Measurements from ENCODE around the gene MYO18A.
"Not testable (repeated sequence)": the region's sequence is repeated elsewhere in the genome, so short reads cannot be mapped to it uniquely, and the experiment has no call there.

Gene MYO18A

DNA sequence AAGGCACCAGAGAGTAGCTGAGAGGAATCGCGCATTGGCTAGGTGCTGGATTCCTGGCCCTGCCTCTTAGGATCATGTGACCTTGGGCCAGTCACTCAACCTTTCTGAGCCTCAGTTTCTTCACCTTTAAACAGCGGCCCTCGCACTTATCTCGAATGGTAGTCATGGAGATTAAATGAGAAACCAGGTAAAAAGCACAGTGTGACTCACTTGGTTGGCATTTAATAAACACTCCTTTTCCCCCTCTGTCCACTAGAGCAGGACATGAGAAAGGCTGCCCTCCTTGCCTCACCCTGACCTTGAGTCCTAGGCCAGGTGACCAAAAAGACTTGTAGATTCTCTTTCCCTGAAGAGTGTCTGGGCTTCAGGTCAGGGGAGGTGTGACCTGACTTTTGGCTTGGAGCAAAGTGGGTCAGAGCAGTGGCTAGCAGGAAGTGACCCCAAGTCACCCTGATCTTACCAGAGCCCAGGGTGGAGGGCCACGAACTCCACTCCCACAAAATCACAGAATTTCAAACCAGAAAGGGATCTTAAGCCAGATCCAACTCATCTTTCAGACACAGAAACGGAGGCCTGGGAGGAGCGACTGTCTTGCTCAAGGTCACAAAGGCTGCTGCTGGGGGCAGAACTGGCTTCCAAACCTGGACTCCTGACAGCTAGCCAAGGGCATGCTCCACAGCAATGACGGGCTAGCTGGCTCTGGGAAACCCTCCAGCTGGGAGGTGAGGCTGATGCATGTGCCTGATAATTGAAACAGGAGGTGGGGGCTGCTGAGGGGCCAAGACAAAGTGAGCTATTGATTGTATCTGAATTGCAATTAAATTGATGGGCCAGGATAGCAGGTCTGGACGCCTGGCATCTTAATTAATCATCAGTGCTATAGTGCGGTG, 72.0 kb downstream of the MYO18A start:
- no peak for DNase-seq (ENCODE audit: low read depth in 4 of 4, low spot score in 1 of 4)

DNA sequence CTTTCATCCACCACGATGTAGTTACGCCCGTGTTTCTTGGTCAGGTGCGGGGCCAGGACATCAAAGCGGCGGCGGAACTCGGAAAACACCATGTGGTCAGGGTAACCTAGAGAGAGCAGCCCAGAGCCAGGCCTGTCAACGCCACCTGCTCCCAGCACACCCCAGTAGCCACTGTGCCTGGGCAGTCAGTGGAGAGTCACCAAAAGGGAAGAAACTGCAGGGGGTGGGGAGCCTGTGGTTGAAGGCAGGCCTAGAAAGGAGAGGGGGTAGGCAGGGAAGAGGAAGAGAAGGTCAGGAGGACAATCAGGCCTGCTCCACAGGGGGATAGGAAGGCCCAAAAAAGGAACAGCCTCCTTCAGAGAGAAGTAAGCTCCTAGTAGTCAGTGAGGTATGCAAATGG, 73.1 kb downstream of the MYO18A start:
- no peak for DNase-seq (ENCODE audit: low read depth in 4 of 4, low spot score in 1 of 4)

DNA sequence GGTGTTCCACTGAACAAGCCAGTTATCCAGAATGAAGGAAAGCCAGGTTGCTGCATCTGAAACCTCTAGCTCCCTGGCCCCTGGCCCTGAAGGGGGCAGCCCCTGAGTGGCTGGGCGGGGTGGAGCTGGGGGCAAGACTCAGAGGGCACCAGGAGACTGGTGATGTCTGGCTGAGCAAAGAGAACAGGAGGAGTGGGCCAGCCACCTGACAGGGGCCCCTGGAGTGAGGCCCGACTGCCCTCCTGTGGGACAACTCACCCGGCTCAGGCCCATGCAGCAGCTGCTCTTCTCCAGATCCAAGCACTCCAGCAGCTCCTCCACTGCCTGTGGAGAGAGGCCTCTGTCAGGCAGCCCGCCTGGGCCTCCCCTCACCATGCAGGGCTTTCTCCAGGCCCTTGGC, 76.9 kb downstream of the MYO18A start:
- no peak for DNase-seq (ENCODE audit: low read depth in 4 of 4, low spot score in 1 of 4)

DNA sequence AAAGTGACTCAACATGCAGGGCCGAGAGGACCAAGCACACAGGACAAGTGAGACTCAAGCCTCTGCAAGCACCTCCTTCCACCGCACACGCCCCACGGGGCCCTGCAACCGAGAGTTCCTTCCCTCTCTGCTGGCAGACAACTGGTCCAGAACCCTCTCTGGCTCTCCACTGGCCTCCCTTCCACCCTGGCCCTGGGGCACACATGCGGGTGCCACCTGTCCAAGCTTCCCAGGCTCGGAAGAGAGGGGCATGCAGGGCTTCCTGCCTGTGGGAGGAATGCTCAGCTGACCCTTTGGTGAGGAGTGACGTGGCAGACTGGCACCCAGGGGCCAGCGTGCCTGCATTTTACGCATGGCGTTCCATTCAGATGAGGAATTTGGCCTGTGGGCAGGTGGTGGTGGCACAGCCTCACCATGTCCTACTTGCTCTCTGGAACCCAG, 77.4 kb downstream of the MYO18A start:
- DNase-seq (ENCODE audit: low read depth in 4 of 4, low spot score in 1 of 4), result no peak

DNA sequence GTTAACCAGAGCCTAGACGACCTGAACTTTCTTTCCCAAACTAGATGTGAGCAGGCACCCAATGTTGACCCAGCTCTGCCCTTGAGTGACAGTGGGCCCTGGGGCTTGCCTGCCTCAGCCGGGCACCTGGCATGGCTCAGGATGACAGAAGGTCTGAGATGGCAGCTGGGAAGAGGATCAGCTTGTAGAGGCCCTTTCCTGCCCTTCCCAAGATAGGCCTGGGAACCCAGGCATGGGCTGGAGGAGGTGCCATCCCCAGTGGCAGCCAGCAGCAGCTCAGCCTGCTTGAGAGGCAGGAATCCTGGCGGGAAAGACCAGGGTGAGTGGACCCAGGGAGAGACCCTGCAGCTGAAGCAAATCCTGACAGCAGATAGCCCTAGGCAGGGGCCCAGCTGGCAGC, 78.2 kb downstream of the MYO18A start:
- DNase-seq (ENCODE audit: low read depth in 4 of 4, low spot score in 1 of 4), result no peak

DNA sequence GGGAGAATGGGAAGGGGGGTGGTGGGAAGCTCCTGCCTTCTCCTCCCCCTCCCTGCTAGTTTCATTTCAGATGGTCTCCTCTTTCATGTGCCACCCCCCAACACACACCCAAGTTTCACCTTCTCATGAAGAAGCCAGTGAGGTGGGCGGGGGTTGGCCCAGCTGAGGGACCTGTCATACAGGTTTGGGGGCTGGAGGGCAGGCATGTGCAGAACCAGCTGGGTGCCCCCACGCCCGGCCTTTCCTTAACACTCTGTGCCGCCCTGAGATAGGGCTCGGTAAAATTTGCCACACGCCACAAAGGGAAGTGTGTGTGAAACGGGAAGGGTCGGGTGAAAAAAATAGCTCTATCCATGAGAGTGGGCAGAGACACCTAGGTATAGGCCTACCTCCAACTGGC, 79.9 kb downstream of the MYO18A start:
- no peak for DNase-seq (ENCODE audit: low read depth in 4 of 4, low spot score in 1 of 4)

DNA sequence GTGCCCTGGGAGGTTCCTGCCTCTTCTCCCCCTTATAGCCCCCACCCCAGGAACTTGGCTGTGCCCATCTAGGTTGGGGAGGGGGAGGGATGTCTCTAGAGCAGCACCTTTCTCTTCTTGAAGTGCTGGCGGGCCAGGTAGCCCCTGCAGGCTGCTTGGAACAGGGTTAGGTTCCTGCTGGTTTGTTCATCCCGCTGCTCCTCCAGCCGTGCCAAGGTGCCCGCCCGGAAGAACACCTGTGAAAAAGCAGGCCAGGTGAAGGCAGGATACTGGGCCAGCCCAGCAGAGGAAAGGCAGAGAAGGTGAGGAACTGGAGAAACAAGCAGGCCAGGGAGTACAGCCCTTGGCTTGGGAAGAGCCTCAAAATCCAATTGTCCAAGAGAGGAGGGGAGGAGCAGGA, 80.7 kb downstream of the MYO18A start:
- DNase-seq (ENCODE audit: low read depth in 4 of 4, low spot score in 1 of 4), result no peak

DNA sequence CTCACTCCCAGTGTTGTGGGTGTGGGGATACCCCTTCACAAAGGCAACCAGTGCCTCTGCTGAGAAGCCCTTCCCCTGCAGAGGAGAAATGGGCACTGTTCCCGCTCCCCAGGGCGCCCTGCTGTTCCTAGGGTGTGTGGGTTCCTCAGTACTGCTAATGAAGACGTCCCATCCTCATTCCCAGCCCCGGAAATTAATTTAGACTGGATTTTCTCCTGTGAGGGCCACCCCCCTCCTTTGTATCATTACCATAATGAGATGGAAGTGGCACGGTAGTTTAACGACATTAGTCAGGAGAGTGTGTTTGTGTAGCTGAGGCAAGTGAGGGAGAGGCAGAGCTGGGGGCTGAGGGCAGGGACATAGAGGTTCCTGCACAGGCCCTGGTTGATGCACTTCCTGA, 84.1 kb downstream of the MYO18A start:
- DNase-seq (ENCODE audit: low read depth in 4 of 4, low spot score in 1 of 4), result no peak

DNA sequence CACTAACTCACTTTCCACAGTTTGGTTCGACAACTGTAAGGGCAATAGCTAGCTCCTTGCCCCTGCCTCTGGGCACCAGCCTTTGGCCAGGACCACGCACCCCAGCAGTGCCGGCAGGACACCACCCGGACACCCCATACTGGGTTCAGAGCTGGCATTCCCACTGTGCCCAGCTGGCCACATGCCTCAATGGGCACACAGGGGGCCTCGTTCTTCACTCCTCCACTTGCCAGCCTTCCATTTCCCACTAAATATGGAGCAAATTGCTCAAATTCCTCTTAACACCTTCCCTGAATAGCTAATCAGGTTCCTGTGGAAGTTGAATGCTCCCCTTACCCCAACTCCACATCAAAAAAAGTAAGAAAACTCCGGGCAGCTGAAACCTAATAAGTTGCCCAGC, 84.8 kb downstream of the MYO18A start:
- DNase-seq (ENCODE audit: low read depth in 4 of 4, low spot score in 1 of 4), result no peak

DNA sequence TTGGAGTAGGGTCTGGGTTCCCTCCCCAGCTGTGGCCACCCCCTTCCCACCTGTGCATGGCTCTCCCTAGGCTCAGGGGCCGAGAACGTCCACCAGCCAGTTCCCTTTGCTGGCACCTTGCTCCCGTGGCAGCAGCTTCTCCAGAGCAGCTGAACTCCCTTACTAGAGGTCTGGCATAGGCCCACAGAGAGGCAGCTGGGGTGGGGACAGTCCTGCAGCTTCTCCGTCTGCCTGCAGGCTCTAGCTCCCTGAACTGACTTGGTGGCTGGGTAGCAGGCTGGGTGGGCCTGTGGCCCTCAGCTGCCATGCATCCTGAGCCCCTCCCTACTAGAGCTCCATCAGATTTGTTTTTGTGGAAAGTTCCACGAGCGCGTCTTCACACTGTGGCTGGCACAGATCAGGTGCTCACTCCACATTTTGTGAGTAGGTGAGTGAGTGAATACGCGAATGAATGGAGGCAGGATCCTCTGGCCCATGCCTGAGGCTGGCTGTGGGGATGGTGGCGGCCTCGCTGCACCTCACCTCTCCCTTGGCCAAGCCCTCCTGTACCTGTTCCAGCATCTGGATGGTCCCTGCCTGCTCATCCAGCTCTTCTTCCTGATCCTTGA, 86.0 kb downstream of the MYO18A start:
- DNase-seq (ENCODE audit: low read depth in 4 of 4, low spot score in 1 of 4), result no peak

DNA sequence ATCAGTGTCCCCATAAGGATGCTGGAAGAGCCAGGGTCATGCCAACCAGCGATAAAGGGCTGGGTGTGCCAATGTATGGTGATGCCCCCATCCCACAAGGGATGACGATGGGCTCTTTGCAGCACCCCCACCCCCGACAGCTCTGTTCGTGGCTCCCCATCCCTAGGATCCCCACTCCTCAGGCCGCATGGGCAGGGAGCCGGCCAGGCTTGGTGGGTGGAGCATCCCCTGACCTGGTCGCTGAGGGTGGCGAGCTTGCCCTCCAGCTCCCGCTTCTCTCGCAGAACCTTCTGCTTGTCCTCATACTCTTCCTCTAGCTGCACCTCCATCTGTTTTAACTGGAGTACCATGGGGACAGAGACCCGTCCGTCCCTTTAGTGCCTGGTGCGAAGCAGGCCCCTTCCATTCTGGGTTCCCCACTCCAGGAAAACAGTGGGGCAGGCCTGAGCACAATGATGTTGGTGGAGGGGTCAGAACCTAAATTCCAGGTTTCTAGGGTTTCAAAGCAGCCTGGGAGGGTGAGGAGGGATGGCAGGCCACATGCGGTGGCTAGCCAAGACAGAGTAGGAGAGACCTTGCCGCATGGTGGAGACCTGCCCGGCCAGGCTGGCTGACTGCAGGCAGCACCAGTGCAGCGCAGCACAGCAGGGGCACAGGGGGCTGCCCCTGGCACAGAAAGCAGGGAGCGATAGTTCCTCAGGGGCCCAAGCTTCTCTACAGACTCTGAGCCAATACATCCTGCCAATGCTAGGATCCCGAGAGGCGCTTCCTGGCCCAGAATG, 86.9 kb downstream of the MYO18A start:
- no peak for DNase-seq (ENCODE audit: low read depth in 4 of 4, low spot score in 1 of 4)

DNA sequence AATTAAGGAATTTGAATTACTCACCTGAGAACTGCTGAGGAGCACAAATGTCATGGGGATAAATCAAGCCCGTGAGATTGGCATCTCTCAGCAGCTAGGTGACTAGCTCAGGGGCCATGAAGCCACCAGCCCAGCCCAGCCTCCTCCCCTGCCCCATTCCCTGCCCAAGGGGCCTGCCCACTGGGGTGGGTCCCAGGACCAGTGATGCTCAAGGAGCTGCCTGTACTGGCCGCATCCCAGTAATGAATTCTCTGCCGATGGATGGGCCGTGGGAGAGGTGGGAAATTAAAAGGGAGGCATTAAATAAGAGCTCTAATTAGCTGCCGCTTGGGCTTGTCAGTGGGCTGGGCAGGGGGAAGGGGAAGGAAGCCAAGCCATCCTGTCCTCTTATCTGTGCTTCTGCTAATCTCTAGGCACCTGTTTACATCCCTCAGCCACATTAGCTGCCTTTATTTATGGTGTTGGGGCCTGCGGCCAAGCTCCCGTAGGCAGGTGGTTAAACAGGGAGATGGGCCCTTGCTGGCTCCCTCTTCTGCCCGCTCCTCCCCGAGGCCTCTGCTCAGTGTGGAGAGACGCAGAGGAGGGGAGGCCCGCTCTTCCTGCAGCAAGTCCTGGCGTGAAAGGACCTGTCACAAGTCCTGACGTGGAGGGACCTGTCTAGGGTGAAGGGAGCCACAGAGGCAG, 88.5 kb downstream of the MYO18A start:
- DNase-seq (ENCODE audit: low read depth in 4 of 4, low spot score in 1 of 4), result no peak

DNA sequence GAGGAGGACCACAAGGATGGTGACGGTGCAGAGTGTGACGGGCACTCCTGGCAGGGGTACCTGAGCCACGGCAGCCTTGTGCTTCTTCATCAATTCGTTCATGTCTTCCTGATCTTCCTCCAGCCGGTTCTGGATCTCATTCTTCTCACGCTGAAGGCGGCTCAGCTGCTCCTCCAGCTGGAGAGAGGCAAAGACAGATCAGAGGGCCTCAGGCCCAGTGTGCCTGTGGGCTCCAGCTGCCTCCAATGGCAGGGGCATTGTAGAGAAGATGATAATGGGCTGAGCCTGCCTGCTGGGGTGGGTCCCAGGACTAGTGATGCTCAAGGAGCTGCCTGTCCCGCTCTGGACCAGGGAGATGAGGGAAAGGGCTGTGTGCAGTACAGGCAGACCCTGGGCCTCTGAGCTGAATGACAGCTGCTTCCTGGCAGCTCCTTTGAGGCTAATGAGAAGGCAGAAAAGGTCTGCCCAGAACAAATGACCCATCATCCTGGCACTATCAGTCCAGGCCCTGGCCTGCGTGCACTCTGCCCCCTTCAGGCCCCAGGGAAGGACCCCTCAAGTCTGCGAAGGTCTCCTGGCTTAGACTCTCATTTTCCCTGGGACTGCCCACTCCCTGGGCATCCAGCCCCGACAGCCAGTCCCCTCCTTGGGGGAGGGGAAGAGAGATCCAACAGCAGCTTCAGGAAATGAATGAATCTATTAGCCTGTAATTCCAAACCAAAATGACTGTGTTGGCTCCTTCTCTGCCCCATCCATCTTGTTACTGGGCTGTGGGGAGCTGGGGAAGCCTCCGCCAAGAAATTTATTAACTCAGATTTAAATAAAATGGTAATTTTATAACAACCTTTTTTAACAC, 89.2 kb downstream of the MYO18A start:
- no peak for DNase-seq (ENCODE audit: low read depth in 4 of 4, low spot score in 1 of 4)

DNA sequence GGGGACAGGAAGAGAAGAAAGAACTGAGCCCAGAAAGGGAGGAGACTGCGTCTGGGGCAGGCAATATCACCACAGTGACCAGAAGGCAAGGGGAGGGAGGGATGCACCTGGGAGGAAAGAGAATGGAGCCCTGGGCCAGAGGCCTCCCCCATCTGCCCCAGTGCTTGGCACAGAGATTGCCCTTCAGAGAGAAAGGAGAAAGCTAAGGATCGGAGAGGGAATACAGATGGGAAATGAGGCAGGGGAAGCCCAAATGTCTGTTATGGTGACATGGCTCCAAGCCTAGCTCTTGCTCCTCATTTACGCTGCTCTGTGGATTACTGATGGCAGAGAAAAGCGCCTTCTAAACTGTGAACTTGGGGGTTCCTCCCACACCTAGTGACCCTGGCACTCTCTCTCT, 90.1 kb downstream of the MYO18A start:
- no peak for DNase-seq (ENCODE audit: low read depth in 4 of 4, low spot score in 1 of 4)

DNA sequence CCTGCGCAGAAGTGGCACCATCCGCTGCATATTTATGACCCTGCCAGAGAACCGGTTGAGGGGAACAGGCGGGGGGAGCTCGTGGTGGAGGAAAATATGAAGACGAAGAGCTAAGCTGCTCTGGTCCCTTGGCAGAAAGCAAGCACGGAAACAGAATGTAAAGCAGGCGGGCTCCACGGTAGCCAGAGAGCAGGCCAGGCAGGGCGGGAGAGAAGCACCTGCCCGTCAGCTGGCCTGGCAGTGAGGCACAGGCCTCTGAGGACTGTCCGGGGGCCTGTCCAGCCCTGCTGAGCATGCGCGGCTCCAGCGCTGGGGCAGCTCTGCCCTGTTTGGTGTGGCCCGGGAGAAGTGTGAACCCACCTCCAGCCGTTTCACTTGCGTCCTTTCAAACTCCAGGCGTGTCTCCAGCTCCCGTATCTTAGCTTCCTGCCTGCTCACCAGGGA, 90.6 kb downstream of the MYO18A start:
- no peak for DNase-seq (ENCODE audit: low read depth in 4 of 4, low spot score in 1 of 4)

DNA sequence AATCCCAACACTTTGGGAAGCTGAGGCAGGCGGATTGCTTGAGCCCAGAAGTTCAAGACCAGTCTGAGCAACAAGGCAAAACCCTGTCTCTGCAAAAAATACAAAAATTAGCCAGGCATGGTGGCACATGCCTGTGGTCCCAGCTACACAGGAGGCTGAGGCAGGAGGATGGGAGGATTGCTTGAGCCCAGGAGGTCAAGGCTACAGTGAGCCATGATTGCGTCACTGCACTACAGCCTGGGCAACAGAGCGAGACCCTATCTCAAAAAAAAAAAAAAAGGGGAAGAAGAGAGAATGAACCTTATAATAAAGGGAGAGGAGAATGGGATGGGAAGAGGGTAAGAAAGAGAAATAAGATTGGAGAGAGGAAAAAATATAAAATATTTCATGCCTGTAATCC, 91.4 kb downstream of the MYO18A start:
- not testable (repeated sequence) for DNase-seq (ENCODE audit: low read depth in 4 of 4, low spot score in 1 of 4)

DNA sequence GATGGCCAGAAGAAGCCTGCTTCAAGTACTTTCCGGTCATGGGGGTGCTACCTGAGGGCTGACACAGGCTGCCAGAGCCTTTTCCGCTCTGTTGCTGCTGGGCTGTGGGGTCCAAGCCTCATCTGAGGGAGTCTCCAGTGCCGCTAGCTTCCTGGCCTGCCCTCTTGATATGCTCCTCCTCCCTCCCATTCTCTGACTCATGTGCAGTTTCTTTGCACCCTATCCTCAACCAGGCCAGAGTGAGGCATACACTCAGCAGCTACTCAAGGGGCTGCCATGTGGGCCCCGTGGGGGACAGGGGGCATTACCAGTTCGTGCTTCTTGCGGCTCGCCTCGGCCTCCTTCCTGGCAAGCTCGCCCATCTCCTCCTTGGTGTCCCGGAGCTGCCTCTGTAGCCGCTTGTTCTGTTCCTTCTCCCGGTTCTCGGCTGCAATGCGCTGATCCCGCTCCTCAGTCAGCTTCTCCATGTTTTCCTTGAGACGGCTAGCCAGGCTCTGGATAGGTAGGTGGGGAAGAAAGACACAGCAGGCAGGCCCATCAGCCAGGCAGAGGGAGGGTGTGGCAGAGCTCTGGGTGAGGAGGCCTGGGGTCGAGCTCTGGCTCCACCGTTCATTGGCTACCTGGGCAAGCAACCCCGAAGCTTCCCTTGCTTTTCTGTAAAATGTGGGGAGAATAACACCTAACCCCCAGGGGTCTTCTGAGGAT, 93.4 kb downstream of the MYO18A start:
- no peak for DNase-seq (ENCODE audit: low read depth in 4 of 4, low spot score in 1 of 4)

DNA sequence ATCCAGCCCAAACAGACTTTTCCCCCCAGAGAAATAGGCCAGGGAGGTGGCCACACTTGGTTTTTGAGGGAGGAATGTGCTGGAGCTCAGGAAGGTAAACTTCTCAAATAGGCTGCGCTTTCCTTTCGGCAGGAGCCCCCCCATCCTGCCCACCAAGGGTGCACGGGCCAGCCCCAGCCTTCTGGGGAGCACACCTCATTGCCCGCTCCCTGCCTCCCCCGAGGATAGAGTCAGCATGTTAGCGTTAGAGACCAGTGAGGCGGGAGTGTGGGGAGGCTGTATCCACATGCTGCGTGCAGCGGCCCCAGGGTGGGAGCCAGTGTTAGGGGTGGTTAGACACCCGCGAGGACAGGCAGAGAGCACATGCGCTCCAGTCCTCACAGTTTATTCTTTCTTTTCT, 95.0 kb downstream of the MYO18A start:
- DNase-seq (ENCODE audit: low read depth in 4 of 4, low spot score in 1 of 4), result no peak

DNA sequence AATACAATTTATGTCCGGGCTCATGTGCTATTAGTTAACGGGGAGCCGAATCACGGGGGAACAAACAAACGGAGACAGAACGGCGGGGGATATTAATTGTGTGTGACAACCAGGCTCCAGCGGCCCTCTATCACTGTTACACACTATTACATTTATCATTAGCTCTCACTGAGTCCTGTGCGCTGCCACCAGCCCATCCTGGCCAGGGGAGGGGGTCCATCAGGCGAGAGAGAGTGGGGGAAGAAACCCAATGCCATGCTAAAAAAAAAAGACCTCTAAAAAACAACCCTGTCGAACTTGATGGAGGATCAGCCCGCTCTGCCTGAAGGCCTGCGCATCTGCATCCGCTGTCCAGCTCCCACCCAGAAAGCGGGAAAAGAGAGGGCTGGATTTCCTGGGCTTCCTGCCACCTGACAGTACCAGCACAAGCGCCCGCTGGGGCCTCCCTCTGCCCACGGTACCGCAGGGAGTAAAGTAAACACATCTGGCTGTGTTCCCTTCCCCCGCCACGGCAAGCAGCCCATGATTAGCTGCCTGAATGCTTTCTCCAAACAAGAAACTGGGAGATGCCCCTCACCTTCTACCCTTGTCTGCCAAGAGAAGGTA, 95.6 kb downstream of the MYO18A start:
- DNase-seq (ENCODE audit: low read depth in 4 of 4, low spot score in 1 of 4), result no peak
